Peyer's patch (tissue), 4 donors: ENCODE results near the gene CX3CL1. TPM values are rescaled to one million over a fixed set of nuclear protein-coding genes. Genes with fewer than 3 reads are reported as not detected.

Experiments used
- DNase-seq, 3 donors: peaks; one replicate each; pipeline ENCODE4 v3.0.0-alpha.2; 2017 to 2019
- H3K27ac ChIP-seq, 4 donors: fragments of 200-600 bp; sonication (generic); one replicate each; pipeline ENCODE4 v1.5.1; 2016 to 2019
- H3K27me3 ChIP-seq, 2 donors: fragments of 200-600 bp; sonication (generic); one replicate each; pipeline ENCODE4 v1.5.1; 2019
- H3K36me3 ChIP-seq, 3 donors: fragments of 200-600 bp; sonication (generic); one replicate each; pipeline ENCODE4 v1.5.1; 2016 to 2019
- H3K4me1 ChIP-seq, 4 donors: fragments of 200-600 bp; sonication (generic); one replicate each; pipeline ENCODE4 v1.5.1; 2016 to 2019
- H3K4me3 ChIP-seq, 4 donors: fragments of 200-600 bp; sonication (generic); 1 replicate in 3 of 4; 2 replicates in 1 of 4; pipeline ENCODE4 v1.5.1; 2016 to 2019; ENCODE audit warnings: mild to moderate bottlenecking in 1 of 4
- H3K9me3 ChIP-seq, 4 donors: fragments of 200-600 bp; sonication (generic); one replicate each; pipeline ENCODE4 v1.5.1; 2016 to 2019; ENCODE audit warnings: mild to moderate bottlenecking in 1 of 4
- POLR2A ChIP-seq, 2 donors: fragments of 450-650 bp; IDR thresholded peaks; one replicate each; pipeline ENCODE4 v1.5.1; 2017; ENCODE audit warnings: antibody characterized with exemption in 2 of 2, mild to moderate bottlenecking in 2 of 2, moderate library complexity in 2 of 2
- total RNA-seq, 4 donors: library from RNA; depleted of rRNA; stranded (reverse); fragments of >200 nt; gene quantifications; one replicate each; pipeline ENCODE4 v1.1.0, GENCODE V29; 2016
- TF ChIP-seq, protein P1 (sequence below), 6 experiments: fragments of 450-650 bp in 4 of 6; fragments of 200-600 bp in 2 of 6; sonication (generic) in 1 of 6; IDR thresholded peaks; one replicate each; pipeline ENCODE4 v1.5.1; 2017 to 2019; ENCODE audit warnings: antibody characterized with exemption in 6 of 6, mild to moderate bottlenecking in 3 of 6, moderate library complexity in 1 of 6

CX3CL1 gene
- total RNA-seq, 4 donors from 2014 or later, result 1.7 to 2.3 (median 2.1) TPM

DNA sequence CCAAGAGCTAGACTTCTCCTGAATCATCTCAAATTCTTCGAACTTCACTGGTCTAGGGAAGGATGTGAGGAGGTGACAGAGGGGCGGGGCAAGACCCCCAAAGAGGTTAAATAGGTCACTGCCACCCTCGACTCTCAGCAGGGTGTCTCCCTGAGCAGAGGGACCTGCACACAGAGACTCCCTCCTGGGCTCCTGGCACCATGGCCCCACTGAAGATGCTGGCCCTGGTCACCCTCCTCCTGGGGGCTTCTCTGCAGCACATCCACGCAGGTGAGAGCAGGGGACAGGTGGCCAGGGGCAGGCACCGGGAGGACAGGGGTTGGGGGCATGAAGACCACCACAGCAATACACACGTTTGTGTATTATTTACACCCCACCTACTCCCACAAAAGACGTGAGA lies 41.4 kb downstream of the CX3CL1 start:
- no peak for DNase-seq
- Histone ChIP-seq H3K4me3 (no peak overlapping the region), H3K4me1 (peaks cover 0 to 20% (median 6%) of the 10 kb centered on the region in 4 donors)

DNA sequence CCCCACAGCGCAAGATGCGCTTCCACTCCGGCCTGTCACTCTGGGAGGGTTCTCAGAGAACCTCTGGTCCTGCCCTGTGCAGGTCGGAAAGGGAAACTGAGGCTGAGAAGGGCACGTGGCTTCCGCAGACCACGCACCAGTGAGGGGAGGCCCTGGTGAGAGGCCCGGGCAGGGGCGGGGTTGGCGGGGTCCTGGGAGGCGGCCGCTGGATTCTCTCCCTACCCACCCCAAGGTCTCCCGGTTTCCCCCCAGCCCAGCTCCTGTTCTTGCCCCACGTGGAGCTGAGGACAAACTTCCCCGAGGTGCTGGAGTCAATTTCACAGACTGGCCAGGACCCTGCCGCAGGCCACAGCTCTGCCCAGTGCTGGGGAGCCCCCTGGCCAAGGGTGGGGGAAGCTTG lies 43.8 kb downstream of the CX3CL1 start:
- no peaks in the 10 kb centered on the region for H3K36me3 ChIP-seq
- peak overlapping the region in 1 of 4 donors; percentile 62 for H3K27ac ChIP-seq
- H3K4me1 ChIP-seq, result peaks cover 0 to 24% (median 11%) of the 10 kb centered on the region in 4 donors
- H3K27me3 ChIP-seq, result no peaks in the 10 kb centered on the region
- no peaks in the 10 kb centered on the region for H3K9me3 ChIP-seq
- peak in 1 of 3 donors; percentile 43 for DNase-seq
- TF ChIP-seq, protein P1, sequence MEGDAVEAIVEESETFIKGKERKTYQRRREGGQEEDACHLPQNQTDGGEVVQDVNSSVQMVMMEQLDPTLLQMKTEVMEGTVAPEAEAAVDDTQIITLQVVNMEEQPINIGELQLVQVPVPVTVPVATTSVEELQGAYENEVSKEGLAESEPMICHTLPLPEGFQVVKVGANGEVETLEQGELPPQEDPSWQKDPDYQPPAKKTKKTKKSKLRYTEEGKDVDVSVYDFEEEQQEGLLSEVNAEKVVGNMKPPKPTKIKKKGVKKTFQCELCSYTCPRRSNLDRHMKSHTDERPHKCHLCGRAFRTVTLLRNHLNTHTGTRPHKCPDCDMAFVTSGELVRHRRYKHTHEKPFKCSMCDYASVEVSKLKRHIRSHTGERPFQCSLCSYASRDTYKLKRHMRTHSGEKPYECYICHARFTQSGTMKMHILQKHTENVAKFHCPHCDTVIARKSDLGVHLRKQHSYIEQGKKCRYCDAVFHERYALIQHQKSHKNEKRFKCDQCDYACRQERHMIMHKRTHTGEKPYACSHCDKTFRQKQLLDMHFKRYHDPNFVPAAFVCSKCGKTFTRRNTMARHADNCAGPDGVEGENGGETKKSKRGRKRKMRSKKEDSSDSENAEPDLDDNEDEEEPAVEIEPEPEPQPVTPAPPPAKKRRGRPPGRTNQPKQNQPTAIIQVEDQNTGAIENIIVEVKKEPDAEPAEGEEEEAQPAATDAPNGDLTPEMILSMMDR (IDR thresholded peaks at IDR 0.05), result no peak
- TF ChIP-seq POLR2A (IDR thresholded peaks at IDR 0.05), result no peak
- no peak overlapping the region for H3K4me3 ChIP-seq

More for the DNA sequence above, 41.4 kb downstream of the CX3CL1 start:
- Histone ChIP-seq H3K9me3 (no peaks in the 10 kb centered on the region), H3K36me3 (no peaks in the 10 kb centered on the region), H3K27ac (peak overlapping the region in 1 of 4 donors; percentile 72), H3K27me3 (no peaks in the 10 kb centered on the region)
- no peak for TF ChIP-seq POLR2A (IDR thresholded peaks at IDR 0.05)
- TF ChIP-seq, protein P1 (IDR thresholded peaks at IDR 0.05), result no peak

DNA sequence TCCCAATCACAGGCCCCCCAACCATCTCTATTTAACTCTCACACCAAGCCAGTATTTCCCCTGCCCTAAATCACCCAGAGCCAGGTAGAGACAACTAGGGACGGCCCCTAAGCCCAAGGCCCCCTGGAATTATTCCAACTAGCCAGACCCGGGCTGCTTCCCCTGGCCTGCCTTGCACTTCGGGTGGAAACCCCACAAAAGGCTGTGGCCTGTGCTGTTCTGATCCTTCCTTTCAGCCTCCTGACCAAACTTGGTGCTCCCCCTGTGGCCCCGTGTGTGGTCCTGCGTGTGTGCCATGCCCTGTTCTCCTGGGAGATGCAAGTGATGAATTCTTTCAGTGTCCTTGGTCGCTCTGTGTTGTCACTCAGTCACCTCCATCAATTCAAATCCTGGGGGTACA lies 47.2 kb downstream of the CX3CL1 start:
- Histone ChIP-seq H3K27me3 (no peaks in the 10 kb centered on the region), H3K27ac (peak overlapping the region in 1 of 4 donors; percentile 7), H3K36me3 (no peaks in the 10 kb centered on the region), H3K9me3 (no peaks in the 10 kb centered on the region), H3K4me3 (no peak overlapping the region), H3K4me1 (peaks cover 0 to 19% (median 10%) of the 10 kb centered on the region in 4 donors)
- no peak for TF ChIP-seq POLR2A (IDR thresholded peaks at IDR 0.05)
- TF ChIP-seq, protein P1 (IDR thresholded peaks at IDR 0.05), result no peak
- no peak for DNase-seq

DNA sequence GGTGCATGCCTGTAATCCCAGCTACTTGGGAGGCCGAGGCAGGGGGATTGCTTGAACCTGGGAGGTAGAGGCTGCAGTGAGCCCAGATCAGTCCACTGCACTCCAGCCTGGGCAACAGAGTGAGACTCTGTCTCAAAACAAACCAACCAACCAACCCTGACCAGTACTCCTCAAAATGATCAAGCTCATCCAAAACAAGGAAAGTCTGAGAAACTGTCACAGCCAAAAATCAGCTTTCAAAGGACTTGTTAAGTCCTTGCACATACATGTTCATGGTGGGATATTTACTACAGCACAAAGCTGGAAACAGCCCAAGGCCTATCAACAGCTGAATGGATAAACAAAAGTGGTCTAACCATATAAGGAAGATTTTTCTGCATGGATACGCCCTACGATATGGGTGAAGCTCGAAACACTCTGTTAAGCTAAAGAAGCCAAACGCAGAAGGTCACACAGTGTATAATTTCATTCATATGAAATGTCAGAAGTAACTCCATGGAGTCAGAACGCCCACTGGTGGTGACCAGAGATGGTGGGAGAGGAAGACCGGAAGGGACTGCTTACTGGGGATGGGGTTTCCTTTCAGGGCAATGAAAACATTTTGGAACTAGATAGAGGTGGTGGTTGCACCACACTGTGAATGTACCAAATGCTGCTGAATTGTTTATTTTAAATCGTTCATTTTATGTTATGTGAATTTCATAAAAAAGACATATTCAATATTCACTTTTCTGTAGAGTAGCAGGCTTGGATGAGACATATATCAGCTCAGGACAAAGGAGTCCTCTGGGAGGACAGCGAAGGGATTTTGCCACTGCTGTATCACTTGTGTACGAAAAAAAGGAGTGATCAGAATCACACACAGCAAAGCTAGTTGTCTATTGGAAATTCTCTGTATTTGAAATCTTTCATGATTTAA lies 50.0 kb downstream of the CX3CL1 start:
- Histone ChIP-seq H3K4me3 (no peak overlapping the region), H3K27ac (no peak overlapping the region), H3K9me3 (no peaks in the 10 kb centered on the region), H3K4me1 (peaks cover 0 to 10% (median 4%) of the 10 kb centered on the region in 4 donors), H3K36me3 (peaks cover 0 to 11% (median 0%) of the 10 kb centered on the region in 3 donors), H3K27me3 (no peaks in the 10 kb centered on the region)
- DNase-seq, result peak in 1 of 3 donors; percentile 62
- no peak for TF ChIP-seq POLR2A (IDR thresholded peaks at IDR 0.05)
- TF ChIP-seq, protein P1 (IDR thresholded peaks at IDR 0.05), result peak in 4 of 6 experiments; percentile 47 to 55 (median 48)

DNA sequence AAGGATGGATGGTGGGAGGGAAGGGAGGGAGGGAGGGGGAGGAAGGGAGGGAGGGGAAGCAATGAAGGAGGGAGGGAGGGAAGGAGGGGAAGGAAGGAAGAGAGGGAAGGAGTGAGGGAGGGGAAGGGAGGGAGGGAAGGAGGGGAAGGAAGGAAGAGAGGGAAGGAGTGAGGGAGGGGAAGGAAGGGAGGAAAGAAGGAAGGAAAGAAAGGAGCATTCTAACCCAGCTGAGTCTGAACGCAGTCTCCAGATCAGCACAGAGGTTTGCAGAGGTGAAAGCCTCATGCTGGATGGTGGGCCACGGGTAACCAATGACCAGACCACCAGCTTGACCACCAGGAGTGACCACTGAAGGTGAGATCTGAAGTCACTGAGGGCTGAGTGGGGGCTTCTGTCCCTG lies 50.9 kb downstream of the CX3CL1 start:
- no peaks in the 10 kb centered on the region for H3K9me3 ChIP-seq
- H3K4me3 ChIP-seq, result no peak overlapping the region
- H3K27me3 ChIP-seq, result no peaks in the 10 kb centered on the region
- TF ChIP-seq, protein P1 (IDR thresholded peaks at IDR 0.05), result no peak
- DNase-seq, result no peak
- peaks cover 0 to 10% (median 3%) of the 10 kb centered on the region in 4 donors for H3K4me1 ChIP-seq
- H3K36me3 ChIP-seq, result peaks cover 0 to 18% (median 0%) of the 10 kb centered on the region in 3 donors
- no peak overlapping the region for H3K27ac ChIP-seq
